HEK293T (cell line): ENCODE data around the gene STX7.

Experiments
- ARNT ChIP-seq: fragments of 450-650 bp; IDR thresholded peaks from 2 replicates; pipeline ENCODE4 v1.6.1; 2017; ENCODE audit warnings: mild to moderate bottlenecking
- FOXA1 ChIP-seq: fragments of 450-650 bp; IDR thresholded peaks from 2 replicates; pipeline ENCODE4 v1.6.1; 2016; ENCODE audit warnings: mild to moderate bottlenecking
- FOXK2 ChIP-seq: fragments of 450-650 bp; IDR thresholded peaks from 2 replicates; pipeline ENCODE4 v1.6.1; 2016; ENCODE audit warnings: mild to moderate bottlenecking
- FOXM1 ChIP-seq: fragments of 450-650 bp; IDR thresholded peaks from 2 replicates; pipeline ENCODE4 v1.6.1; 2017; ENCODE audit warnings: mild to moderate bottlenecking, borderline replicate concordance
- TARDBP ChIP-seq: fragments of 450-650 bp; IDR thresholded peaks from 2 replicates; pipeline ENCODE4 v1.6.1; 2016
- ZNF384 ChIP-seq: fragments of 450-650 bp; IDR thresholded peaks from 2 replicates; pipeline ENCODE4 v1.6.1; 2016
- TF ChIP-seq, protein P1 (sequence below): fragments of 450-650 bp; IDR thresholded peaks from 2 replicates; pipeline ENCODE4 v1.6.1; 2016

DNA sequence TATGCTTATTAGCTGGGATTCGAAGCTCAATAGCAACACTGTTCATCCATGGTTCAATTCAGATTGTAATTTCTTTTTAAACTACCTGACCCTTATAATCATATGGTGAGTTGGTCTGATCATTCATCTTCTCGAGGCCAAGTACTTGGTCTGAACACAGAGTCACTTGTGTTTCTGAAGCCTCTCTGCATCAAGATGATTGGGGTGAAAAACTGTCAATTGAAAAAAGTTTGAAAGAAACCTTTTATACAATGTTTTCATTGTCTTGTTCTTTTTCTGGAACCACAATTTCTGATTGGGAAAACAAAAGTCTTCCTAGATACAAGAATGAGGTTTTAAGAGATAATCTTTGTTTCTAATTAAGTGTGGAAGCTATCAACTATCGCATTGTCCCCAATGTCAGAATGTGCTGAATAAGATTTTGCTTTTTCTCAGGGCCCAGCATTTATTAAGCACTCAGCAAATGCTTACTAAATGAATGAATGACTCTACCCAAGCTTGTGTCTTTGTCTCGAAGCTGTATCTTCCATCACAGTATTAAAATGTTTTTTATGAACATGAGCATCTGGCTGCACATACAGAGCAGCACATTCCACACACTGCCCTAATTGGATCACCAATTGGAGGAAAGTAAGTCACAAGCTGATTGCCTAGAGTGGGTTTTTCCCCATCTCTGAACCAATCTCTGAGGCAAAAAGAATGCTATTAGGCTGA is 66.6 kb downstream of the STX7 start:
- no peak for TF ChIP-seq ZNF384
- no peak for TF ChIP-seq TARDBP
- TF ChIP-seq FOXK2: no peak
- TF ChIP-seq FOXA1: no peak
- TF ChIP-seq, protein P1, sequence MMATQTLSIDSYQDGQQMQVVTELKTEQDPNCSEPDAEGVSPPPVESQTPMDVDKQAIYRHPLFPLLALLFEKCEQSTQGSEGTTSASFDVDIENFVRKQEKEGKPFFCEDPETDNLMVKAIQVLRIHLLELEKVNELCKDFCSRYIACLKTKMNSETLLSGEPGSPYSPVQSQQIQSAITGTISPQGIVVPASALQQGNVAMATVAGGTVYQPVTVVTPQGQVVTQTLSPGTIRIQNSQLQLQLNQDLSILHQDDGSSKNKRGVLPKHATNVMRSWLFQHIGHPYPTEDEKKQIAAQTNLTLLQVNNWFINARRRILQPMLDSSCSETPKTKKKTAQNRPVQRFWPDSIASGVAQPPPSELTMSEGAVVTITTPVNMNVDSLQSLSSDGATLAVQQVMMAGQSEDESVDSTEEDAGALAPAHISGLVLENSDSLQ: no peak
- TF ChIP-seq FOXM1: no peak
- no peak for TF ChIP-seq ARNT
